PC-3 (cell line): ENCODE measurements around the gene SSUH2. TPM values are rescaled to one million over a fixed set of nuclear protein-coding genes. Genes with fewer than 3 reads are reported as not detected.

ENCODE experiments used
- ATAC-seq: fragments of 200-7000 bp; cut with Tn5 transposase; 2 replicates; pipeline ENCODE4 v1.9.1; 2020; ENCODE audit warnings: mild to moderate bottlenecking, moderate library complexity
- BruUV-seq: library from RNA; stranded (reverse); fragments of 400-500 nt; replicated peaks from 2 replicates; lab custom pipeline; 2021; lab: Mats Ljungman, UMichigan
- CTCF ChIA-PET: fragments of 300-600 bp; sonication (Branson Sonifier 250); formaldehyde crosslinking; loops from one replicate; lab custom pipeline; 2022; ENCODE audit warnings: antibody characterized with exemption; lab: Charles Lee
- POLR2A ChIA-PET: fragments of 300-600 bp; sonication (Branson Sonifier 250); formaldehyde crosslinking; loops from one replicate; lab custom pipeline; 2022; ENCODE audit warnings: antibody characterized with exemption; ENCODE audit not compliant: unreplicated experiment; lab: Charles Lee
- DNase-seq: peaks from one replicate; pipeline ENCODE4 v3.0.0-alpha.2; 2015
- H2AFZ ChIP-seq: fragments of 300-600 bp; sonication (generic); 2 replicates; pipeline ENCODE4 v1.6.0; 2016; ENCODE audit warnings: antibody characterized with exemption, low read length
- H3F3A ChIP-seq: fragments of 300-600 bp; sonication (generic); one replicate; pipeline ENCODE4 v1.6.0; 2017; ENCODE audit warnings: antibody characterized with exemption, low read length, control low read depth, mild to moderate bottlenecking; ENCODE audit not compliant: unreplicated experiment
- H3K27ac ChIP-seq: fragments of 300-600 bp; sonication (generic); 2 replicates; pipeline ENCODE4 v1.5.1; 2016; ENCODE audit warnings: mild to moderate bottlenecking, low read length
- H3K27me3 ChIP-seq: fragments of 300-600 bp; sonication (generic); 2 replicates; pipeline ENCODE4 v1.6.1; 2016; ENCODE audit warnings: low read length, mixed read lengths
- H3K36me3 ChIP-seq: fragments of 300-600 bp; sonication (generic); 2 replicates; pipeline ENCODE4 v1.6.1; 2016; ENCODE audit warnings: low read depth, mixed run types, low read length, mixed read lengths
- H3K4me1 ChIP-seq: fragments of 300-600 bp; sonication (generic); 2 replicates; pipeline ENCODE4 v1.5.1; 2016; ENCODE audit warnings: low read length; ENCODE audit not compliant: insufficient read depth
- H3K4me2 ChIP-seq: fragments of 300-600 bp; sonication (generic); 2 replicates; pipeline ENCODE4 v1.6.0; 2016; ENCODE audit warnings: low read length
- H3K4me3 ChIP-seq: fragments of 300-600 bp; sonication (generic); 2 replicates; pipeline ENCODE4 v1.5.1; 2016; ENCODE audit warnings: mild to moderate bottlenecking, low read length, mixed read lengths
- H3K79me2 ChIP-seq: fragments of 300-600 bp; sonication (generic); 2 replicates; pipeline ENCODE4 v1.6.1; 2017; ENCODE audit warnings: low read length, mixed read lengths
- H3K9ac ChIP-seq: fragments of 300-600 bp; sonication (generic); 2 replicates; pipeline ENCODE4 v1.6.0; 2016; ENCODE audit warnings: mild to moderate bottlenecking, low read length
- H3K9me2 ChIP-seq: fragments of 300-600 bp; sonication (generic); replicated peaks from 2 replicates; pipeline ENCODE4 v1.6.1; 2016; ENCODE audit warnings: mixed run types, low read length, mixed read lengths
- H3K9me3 ChIP-seq: fragments of 300-600 bp; sonication (generic); 2 replicates; pipeline ENCODE4 v1.6.1; 2016; ENCODE audit warnings: low read length, mixed read lengths
- H4K20me1 ChIP-seq: fragments of 300-600 bp; sonication (generic); 2 replicates; pipeline ENCODE4 v1.6.1; 2016; ENCODE audit warnings: low read length, mixed read lengths
- CTCF ChIP-seq: fragments of 300-600 bp; sonication (generic); conservative IDR thresholded peaks from 2 replicates; pipeline ENCODE4 v1.5.1; 2017; ENCODE audit warnings: antibody characterized with exemption, low read depth, mild to moderate bottlenecking, low read length
- EZH2 ChIP-seq: fragments of 300-600 bp; sonication (generic); IDR thresholded peaks from one replicate; pipeline ENCODE4 v1.6.1; 2017; ENCODE audit warnings: antibody characterized with exemption, mild to moderate bottlenecking, low read length; ENCODE audit not compliant: unreplicated experiment
- EZH2phosphoT487 ChIP-seq: fragments of 300-600 bp; sonication (generic); IDR thresholded peaks from 2 replicates; pipeline ENCODE4 v1.6.1; 2018; ENCODE audit warnings: mild to moderate bottlenecking, antibody characterized with exemption, low read length, borderline replicate concordance
- intact Hi-C: fragments of 100-400 bp; cut with micrococcal nuclease; formaldehyde crosslinking; loops from 2 replicates; pipeline ENCODE4 v1.9.0; 2023
- total RNA-seq: library from RNA; depleted of rRNA; stranded (reverse); fragments of >200 nt; gene quantifications from 2 replicates; pipeline ENCODE4 v1.2.3, GENCODE V29; 2014

SSUH2 gene
- total RNA-seq, 1 experiment from 2014 or later, result 0.44 TPM

GRCh38 chr3:8665407-8665896 lies 20.9 kb upstream of the SSUH2 start:
- H3K36me3 ChIP-seq, result no peaks in the 10 kb centered on the region
- no peak overlapping the region for H3K4me3 ChIP-seq
- H3K79me2 ChIP-seq, result no peaks in the 10 kb centered on the region
- H3K4me2 ChIP-seq, result no peak overlapping the region
- intact Hi-C loops, result loop anchor here (10.0 kb wide), 1 partner anchor 239 kb away; no protein-coding TSS in a partner anchor
- no peak overlapping the region for H3K9ac ChIP-seq
- CTCF ChIA-PET, result no interaction called here
- BruUV-seq, result no TSS peak
- ATAC-seq (no peak), DNase-seq (no peak)
- no peaks in the 10 kb centered on the region for H3K27me3 ChIP-seq
- H3K4me1 ChIP-seq, result no peaks in the 10 kb centered on the region
- H3K27ac ChIP-seq, result no peak overlapping the region
- H3F3A ChIP-seq, result no peaks in the 10 kb centered on the region
- no peaks in the 10 kb centered on the region for H4K20me1 ChIP-seq
- H3K9me3 ChIP-seq, result no peaks in the 10 kb centered on the region
- no peak overlapping the region for H2AFZ ChIP-seq
- POLR2A ChIA-PET, result no interaction called here
- H3K9me2 ChIP-seq, result no peaks in the 10 kb centered on the region
- TF ChIP-seq CTCF, result no peak
- no peak for TF ChIP-seq EZH2
- no peak for TF ChIP-seq EZH2phosphoT487

GRCh38 chr3:8663177-8664061 lies 18.8 kb upstream of the SSUH2 start:
- Histone ChIP-seq H3F3A (no peaks in the 10 kb centered on the region), H4K20me1 (no peaks in the 10 kb centered on the region), H3K4me3 (no peak overlapping the region), H3K4me2 (no peak overlapping the region), H2AFZ (no peak overlapping the region), H3K9me2 (no peaks in the 10 kb centered on the region), H3K4me1 (peaks cover 6% of the 10 kb centered on the region), H3K9me3 (no peaks in the 10 kb centered on the region), H3K27me3 (no peaks in the 10 kb centered on the region), H3K9ac (no peak overlapping the region), H3K27ac (no peak overlapping the region), H3K79me2 (no peaks in the 10 kb centered on the region), H3K36me3 (no peaks in the 10 kb centered on the region)
- no peak for TF ChIP-seq EZH2phosphoT487
- peak; percentile 75 for TF ChIP-seq CTCF
- CTCF ChIA-PET, result interaction anchor here (0.5 to 1.4 kb wide), 6 partner anchors 31 to 106 kb away, joined by 3 to 7 read pairs (median 3); partner anchors contain the start of gene OXTR
- DNase-seq, result peak; percentile 92
- POLR2A ChIA-PET, result interaction anchor here (0.6 kb wide), 1 partner anchor 25 kb away, joined by 5 read pairs; no protein-coding TSS in a partner anchor
- intact Hi-C loops, result loop anchor here (1.0 to 10.0 kb wide), 3 partner anchors 106 to 403 kb away; partner anchors contain the start of gene OXTR
- BruUV-seq, result no TSS peak
- peak; percentile 84 for ATAC-seq
